ENCODE results near the gene UTP11.
"Not testable (repeated sequence)": the region's sequence is repeated elsewhere in the genome, so short reads cannot be mapped to it uniquely, and the experiment has no call there.

UTP11 gene, protein sequence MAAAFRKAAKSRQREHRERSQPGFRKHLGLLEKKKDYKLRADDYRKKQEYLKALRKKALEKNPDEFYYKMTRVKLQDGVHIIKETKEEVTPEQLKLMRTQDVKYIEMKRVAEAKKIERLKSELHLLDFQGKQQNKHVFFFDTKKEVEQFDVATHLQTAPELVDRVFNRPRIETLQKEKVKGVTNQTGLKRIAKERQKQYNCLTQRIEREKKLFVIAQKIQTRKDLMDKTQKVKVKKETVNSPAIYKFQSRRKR

DNA sequence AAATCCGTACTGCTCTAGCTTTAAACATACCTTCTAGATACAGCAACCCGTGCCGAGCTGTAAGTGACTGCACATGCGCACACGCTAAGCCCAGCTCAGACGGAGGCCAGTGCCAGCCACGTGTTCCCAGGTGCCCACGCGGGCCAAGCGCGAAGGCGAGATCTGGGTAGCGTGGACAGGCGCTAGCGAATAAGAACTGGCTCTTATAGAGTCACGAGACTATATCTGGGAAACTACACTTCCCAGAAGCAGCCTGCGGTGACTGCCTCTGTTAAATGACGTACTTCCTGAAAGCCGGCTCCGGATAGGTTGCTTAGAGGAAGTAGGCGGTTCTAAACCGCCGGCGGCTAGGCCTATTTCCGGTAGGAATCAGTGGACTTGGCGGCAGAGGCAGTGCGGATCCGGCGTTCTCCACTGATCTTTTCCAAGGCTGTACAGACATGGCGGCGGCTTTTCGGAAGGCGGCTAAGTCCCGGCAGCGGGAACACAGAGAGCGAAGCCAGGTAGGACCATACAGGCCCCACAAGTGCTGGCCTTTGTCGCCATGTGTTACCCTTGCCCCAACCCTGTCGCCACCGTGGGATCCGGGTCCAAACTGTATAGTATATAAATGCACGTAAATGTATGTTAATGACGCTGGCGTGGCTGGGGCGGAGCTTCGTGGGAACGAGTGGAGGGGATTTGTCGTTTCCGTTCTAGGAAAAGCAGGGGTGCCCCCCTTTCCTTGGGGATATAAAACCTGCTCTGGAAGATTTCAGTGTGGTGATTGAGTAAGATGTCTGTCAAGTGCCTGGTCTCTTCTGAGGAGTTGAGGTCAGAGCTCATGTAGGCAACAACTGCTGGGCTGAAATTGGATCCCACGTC, at the start of gene UTP11:
TSS of gene UTP11 (plus strand) at position 372 of the 864 bp plus-strand sequence. CDS start at position 441, 69 bp downstream.
- peak; percentile 99 for DNase-seq

DNA sequence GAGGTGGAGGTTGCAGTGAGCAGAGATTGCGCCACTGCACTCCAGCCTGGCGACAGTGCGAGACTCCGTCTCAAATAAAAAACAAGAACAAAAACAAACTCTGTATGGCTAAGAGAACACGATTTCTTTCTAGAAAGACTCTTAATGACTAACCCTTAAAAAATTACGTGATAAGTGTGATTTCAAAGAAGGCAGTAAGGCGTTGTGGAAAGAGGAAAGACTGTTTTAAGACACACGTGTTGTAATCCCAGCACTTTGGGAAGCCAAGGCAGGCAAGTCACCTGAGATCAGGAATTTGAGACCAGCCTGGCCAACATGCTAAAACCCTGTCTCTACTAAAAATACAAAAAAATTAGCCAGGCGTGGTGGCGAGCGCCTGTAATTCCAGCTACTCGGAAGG, 48.4 kb upstream of the UTP11 start:
- not testable (repeated sequence) for DNase-seq

DNA sequence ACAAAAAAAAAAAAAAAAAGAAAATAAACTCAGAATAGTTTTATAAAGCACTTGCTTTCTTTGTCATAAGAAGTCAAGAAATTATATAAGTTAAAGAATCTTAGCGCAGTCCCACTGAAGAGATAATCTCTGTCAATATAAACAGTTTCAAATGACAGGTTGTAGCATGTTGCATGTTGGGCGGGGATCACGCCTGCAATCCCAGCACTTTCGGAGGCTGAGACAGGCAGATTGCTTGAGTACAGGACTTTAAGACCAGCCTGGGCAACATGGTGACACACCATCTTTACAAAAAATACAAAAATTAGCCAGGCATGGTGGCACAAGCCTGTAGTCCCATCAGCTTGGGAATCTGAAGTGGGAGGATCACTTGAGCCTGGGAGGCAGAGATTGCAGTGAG, 47.2 kb upstream of the UTP11 start:
- no peak for DNase-seq

DNA sequence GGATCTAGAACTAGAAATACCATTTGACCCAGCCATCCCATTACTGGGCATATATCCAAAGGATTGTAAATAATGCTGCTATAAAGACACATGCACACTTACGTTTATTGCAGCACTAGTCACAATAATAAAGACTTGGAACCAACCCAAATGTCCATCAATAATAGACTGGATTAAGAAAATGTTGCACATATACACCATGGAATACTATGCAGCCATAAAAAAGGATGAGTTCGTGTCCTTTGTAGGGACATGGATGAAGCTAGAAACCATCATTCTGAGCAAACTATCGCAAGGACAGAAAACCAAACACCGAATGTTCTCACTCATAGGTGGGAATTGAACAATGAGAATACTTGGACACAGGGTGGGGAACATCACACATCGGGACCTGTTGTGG, 38.9 kb upstream of the UTP11 start:
- DNase-seq = not testable (repeated sequence)

DNA sequence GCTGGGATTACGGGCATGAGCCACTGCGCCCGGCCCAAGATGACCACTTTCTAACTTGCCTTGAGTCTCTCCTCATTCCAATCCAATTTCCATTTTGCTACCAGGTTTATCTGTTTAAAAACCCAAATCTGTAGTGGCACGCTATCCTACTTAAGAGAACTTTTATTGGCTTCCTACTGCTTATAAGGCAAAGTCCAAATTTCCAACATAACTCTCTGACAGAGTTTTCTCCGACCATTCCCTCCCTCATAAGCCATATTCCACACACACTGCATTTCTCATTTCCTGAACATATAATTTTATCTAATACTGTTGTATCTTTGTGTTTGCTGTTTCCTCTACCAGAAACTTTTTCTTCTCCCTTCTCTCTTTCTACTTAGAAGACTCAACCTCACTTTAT, 38.0 kb upstream of the UTP11 start:
- DNase-seq = no peak

DNA sequence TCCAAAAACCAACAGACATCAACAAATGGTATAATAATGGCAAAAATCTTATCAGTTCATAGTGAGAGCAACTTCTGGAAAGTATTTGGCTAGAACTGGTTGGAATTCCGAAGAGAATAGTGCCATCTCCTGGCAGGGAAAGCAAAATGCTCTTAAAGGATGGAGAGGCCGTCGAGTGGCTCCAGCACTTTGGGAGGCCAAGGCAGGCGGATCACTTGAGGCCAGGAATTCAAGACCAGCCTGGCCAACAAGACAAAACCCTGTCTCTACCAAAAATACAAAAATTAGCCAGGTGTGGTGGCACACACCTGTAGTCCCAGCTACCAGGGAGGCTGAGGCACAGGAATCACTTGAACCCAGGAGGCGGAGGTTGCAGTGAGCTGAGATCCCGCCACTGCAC, 37.5 kb upstream of the UTP11 start:
- DNase-seq = peak; percentile 50

DNA sequence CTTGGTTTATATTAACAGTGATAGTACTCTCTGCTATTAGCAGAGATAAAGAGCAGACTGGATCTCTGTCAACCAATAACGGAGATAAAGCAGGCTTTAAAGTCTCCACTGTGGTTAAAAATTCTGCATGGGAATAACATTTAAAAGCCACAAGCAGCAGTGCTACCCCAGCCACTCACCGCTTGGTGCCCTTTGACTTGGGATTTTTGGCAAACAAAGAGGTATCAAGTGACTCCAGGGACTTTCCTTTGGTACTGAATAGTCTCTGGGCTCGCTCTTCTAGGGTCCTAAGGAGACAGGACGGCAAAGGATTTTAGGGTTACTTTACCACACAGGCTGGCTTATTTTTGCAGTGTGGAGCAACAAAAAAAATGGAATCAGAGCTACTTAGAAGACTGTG, 34.0 kb upstream of the UTP11 start:
- DNase-seq = no peak

DNA sequence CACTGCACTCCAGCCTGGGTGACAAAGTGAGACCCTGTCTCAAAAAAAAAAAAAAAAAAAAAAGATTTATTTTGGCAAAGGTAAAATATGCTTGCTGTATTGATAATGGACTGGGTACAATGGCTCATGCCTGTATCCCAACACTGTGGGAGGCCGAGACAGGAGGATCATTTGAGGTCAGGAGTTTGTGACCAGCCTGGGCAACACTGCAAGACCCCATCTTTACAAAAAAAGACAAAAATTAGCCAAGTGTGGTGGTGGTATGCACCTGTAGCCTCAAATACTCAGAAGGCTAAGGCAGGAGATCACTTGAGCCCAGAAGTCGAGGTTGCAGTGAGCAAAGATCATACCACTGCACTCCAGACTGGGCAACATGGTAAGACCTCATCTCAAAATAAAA, 29.0 kb upstream of the UTP11 start:
- DNase-seq = no peak

DNA sequence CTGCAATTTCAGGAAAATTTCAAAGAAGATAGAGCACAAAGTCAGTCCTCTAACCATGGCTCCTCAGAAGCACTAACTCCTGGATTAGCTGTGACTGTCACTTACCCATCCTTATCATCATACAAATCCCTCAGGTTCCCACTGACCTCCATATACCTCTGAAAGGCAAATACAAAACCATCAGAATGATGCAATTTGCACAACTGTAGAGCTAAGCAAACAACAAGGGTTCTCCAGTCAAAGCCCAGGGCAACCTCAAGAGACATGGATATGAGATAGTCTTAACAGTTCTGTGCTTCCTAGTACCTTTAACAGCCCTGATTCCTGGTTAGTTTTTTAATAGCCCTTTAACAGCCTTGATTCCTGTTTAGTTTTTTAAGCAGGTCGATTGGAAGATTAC, 24.9 kb upstream of the UTP11 start:
- DNase-seq = no peak

DNA sequence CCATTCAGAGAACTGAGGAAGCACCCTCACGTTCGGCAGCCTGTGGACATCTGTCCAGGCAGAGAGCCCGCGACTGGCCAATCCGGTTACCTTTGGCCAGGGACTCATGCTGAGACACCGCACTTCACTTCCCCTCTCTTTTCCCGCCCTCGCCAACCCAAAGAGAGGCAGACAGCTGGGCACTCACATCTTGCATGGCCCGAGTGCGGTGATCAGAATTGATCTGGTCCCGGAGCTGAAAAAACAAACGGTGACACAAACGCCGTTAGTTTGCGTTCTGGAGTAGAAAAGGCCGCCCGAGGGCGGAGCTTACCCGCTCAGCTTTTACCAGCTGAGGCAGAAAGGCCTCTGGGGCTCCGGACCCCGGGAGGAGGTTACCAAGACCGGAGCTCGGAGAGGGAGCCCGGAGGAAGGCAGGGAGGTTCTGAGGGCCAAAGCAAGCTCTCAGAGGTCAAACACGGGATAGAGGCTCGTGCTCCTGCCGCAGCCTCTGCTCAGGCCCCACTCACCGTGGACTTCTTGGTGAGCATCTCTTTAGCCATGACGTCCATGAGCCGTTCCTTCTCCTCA, 23.1 kb upstream of the UTP11 start:
- DNase-seq = no peak

DNA sequence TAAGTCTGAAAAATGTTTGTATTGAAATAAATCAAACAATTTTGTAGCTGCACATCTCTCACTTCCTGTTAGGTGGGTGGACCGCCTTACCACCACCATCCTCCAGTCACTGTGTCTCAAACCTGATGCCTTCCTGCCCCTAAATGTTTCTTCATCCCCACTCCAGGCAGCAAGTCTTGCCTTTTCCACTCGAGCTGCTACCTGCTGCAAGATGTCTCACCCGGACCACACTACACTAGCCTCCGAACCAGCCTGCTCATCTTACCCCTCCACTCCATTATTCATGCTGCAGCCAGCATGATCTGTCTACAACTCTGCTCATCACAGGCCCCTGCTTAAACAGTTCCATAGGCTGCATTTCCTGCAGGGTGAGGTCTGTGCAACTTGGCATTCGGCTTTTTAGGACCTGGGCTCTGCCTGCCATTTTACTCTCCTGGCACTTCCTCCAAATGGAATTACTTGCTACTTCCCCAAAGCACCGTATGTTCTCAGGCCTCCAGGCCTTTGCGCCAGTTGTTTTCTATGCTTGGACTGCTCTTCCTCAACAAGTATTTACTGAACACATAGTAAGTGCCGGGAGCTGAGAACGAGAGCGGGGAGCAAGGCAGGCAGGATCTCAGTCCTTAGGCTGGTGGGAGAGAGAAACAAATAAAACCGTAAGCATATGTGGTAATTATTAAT, 17.5 kb upstream of the UTP11 start:
- peak; percentile 26 for DNase-seq

DNA sequence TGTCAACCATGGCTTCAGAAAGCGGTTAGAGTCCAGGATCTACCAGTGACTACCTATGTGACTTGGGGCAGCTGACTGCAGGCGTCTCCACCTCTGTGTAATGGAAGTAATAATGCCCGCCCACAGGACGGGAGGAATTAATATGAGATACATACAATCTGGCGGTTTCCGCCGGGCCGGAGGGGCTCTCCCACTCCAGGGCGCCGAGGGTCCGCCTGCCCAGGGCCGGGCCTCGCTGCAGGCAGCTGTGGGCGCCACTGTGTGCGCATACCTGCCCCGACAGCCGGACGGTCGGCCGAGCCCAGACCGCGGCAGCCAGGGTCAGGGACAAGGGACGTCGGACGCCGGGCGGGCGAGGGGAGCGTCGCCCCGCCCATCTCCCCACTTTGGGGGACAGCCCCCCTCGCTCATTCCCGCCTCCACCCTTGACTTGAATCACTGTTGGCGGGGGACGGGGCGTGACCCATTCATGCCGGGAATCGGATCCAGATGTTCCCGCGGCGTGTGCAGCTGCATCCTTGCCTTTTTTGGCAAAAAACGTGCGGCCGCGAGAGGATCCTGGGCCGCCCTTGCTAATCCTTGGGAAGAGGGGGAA, 16.7 kb upstream of the UTP11 start:
- peak; percentile 92 for DNase-seq

DNA sequence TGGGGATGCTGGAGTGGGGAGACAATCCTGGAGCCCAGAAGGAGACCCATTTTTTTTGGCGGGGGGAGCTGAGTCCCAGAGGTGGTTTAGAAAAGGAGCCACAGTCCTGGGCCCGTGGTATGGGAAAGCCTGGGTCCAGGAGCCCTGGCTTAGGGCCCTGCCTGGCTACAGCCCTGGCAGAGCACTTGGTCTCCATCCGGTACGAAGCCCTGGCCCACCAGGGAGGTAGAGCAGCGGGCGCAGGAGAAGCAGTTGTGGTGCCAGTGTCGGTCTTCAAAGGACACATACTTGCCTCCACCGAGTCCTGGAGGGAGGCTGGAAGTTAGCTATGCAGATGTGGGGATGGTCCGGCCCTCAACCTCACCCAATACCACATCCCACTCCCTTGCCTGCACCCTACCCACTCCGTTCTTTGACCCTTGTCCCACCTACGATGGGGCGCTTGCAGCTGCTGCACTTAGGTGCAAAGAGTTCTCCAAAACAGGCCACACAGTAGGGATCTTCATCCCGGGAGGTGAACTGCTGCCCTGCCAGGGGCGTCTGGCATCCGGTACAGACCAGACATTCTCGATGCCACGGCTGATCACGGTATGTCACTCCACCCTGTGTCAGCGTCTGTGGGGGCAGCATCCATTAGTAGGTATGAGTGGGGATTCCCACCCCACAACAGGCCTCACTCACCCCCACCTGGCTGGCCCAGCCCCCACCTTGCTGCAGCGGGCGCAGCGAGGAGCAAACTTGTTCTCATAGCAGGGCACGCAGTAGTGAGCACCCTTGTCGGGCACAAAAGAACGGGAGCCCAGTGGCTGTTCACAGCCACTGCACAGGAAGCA, 15.1 kb upstream of the UTP11 start:
- no peak for DNase-seq

DNA sequence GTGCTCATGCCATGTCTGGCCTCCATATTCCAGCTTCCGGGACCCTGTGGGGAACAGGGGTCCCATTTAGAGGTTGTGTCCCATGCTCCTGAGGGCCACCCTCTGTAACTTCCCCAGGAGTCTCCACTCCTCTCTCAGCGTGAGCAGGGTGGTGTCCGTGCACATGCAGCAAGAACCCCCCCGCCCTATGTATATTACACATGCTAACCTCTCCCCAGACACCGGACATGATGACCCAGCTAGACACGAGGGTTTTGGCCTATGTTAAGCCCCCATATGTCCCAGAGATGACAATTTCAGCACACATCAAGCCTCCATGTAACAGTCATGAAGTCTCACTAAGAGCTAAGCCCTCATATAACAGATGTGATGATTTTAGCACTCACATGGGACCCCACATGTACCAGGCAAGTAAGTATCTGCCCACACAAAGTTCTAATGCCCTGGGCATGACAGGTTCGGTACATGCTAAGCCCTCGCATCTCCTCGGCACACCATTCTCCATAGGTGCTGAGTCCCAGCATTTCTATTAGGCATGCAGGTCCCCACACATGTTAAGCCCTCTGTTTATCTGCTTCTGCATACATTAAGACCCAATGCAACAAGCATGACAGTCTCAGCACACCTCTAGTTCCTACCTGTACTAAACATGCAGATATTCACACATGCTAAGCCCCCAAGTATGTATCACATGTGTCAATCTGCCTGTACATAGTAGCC, 14.3 kb upstream of the UTP11 start:
- DNase-seq = no peak

DNA sequence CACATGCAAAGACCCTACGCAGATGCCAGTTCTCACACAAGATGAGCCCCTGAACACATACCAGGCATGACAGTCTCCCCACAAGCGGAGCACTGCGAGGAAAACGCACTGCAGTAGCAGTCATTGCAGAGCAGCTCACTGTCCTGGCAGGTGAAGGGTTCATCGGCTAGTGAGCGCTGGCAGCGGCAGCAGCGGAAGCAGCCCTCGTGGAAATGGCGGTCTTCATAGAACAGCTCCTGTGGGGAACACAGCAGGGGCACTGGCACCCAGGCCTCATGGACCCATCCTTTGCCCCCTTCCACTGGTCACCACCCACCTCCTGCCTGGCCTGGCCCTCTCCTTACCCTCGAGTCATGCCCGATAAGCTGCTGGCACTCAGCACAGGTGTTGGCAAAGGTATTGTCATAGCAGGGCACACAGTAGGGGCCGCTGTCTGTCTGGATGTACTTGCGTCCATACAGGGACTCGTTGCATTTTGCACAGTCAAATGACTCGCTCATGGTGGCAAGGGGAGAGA, 13.6 kb upstream of the UTP11 start:
- DNase-seq = no peak

DNA sequence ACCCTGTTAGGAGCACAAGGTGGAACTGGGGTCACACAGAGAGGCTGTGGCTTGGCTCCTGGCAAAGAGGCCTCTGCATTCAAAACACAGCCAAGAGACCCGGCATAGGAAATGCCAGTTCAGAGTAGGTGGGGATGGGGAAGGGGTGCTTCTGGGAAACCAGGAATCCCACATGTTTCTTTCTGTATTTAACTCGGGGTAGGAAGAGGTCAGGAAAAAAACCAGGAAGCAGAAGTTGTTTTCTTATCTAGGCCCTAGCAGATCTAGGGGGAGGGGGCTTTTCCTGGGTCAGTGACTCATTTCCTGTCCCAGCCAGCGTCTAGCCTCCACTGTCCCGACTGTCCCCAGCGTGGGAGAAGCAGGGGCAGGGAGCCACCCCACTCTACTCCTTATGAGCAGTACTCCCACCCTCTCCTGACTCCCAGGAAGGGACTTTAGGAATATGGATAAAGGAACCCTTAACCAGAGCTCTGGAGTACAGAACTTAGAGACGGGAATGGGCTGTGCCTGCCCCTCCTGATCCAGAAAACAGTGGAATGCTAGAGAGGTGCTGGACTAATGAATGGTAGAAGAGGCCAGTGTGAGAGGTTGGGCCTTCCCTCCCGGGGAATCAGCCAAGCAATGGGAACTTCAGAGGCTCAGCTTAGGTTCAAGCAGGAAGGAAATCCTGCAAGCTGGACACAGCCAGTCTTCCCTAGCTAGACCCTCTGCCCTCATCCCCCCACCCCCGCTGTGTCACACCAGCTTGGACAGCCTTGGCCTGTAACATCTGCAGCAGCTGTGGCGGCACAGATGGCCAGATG, 12.9 kb upstream of the UTP11 start:
- peak; percentile 48 for DNase-seq

DNA sequence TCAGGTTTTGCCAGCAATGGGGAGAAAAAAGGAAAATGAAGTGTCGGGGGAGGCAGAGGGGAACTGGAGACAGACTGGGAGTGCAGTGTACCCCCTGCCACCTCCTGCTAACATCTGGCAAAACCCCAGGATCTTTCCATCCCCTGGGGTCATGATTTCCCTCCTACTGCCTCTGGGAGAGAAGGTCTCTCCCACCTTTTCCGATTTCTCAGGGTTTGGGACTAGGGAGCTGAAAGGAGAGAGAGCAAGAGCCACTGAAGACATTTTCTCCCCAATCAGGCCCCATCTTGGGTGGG, 12.4 kb upstream of the UTP11 start:
- DNase-seq = no peak

DNA sequence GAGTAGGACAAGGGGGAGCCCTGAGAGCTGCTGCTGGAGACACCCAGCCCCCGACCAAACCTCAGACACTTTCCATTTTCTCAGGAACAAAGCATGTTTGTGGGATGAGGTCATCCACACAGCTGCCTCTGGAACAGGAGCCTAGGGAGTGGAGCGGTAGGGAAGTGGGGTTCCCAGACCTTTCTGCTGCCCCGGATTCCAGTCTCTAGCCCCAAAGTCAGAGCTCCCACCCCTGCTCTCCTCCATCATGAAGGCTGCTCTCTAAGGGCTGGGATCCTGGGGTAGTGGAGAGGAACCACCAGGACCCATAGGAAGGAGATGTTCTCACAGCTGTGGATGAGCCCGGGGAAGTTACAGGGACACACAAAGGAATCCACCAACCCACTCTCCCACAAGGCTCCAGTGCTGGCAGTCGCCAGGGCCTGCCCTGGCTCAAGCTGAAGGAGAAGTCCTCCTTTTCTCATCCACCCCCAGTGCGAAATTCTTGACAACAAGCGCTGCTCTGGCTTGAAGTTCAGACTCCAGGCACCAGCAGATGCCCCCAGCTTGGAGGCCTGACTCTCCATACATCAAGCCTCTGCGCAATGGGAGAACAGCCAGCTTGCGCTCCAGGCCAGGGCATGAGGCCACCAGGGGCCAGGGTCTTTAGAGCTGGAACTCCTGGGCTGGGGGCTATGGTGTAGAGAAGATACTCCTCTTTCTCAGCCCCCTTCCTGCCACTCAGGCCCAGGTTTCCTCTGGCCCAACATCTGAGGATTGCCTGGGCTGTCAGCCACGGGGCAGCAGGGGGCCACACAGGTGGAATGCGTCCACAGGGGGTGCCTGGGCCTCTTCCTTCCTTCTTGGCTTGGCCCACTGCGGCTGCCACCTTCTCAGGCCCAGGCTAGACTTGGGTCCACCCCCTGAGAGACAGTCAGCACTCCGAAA, 11.7 kb upstream of the UTP11 start:
- peak; percentile 80 for DNase-seq
